Neutrophil (primary cell): ENCODE results near the gene CACNA1C.

Source experiments
- H3K27ac ChIP-seq: fragments of 200-600 bp; sonication (generic); 2 replicates; pipeline ENCODE4 v1.5.1; 2016; ENCODE audit warnings: mild to moderate bottlenecking, moderate library complexity
- H3K27me3 ChIP-seq: fragments of 200-600 bp; sonication (generic); 2 replicates; pipeline ENCODE4 v1.6.0; 2016; ENCODE audit warnings: mild to moderate bottlenecking
- H3K36me3 ChIP-seq: fragments of 200-600 bp; sonication (generic); 2 replicates; pipeline ENCODE4 v1.5.1; 2017
- H3K4me1 ChIP-seq, 2 experiments: fragments of 200-600 bp in 1 of 2; sonication (generic) in 1 of 2; 1 replicate in 1 of 2; 2 replicates in 1 of 2; pipeline versions ENCODE4 v1.5.1 to v1.6.1; 2013 to 2016; ENCODE audit warnings: low read depth in 1 of 2, low read length in 1 of 2, mild to moderate bottlenecking in 1 of 2, moderate library complexity in 1 of 2; ENCODE audit not compliant: control insufficient read depth in 1 of 2, insufficient read depth in 1 of 2
- H3K4me3 ChIP-seq, 2 experiments: fragments of 200-600 bp in 1 of 2; sonication (generic) in 1 of 2; 1 replicate in 1 of 2; 2 replicates in 1 of 2; pipeline ENCODE4 v1.5.1; 2013 to 2016; ENCODE audit warnings: low read depth in 1 of 2, low read length in 1 of 2, mild to moderate bottlenecking in 1 of 2, moderate library complexity in 1 of 2
- H3K9me3 ChIP-seq: fragments of 200-600 bp; sonication (generic); 2 replicates; pipeline ENCODE4 v1.5.1; 2016
- CTCF ChIP-seq: fragments of 200-600 bp; sonication (generic); IDR thresholded peaks from 2 replicates; pipeline ENCODE4 v1.5.1; 2016; ENCODE audit warnings: antibody characterized with exemption

Gene CACNA1C

DNA sequence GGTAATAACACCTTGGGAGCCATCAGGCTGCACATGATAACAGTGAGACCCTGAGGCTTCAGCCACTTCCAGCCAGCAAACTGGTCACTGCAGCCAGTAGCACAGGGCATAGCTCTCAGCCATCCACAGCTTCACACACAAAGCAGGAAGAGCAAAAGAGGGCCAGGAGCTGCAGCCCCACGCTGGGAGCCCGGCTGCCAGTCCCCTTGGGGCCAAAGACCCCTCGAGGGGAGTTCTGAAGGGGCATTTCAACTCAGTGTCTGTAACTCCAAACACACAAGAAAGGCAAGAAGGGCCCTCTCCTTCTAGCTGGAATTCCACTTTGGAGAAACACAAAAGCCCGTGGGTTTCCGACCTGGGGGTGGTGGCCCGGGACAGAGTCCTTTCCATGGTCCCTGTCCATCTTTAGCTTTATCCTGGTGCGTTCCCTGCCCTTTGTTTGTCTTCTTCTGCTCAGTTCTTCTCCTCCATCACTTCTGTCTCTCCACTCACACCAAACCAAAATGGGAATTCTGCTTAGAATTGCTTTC, 590.2 kb downstream of the CACNA1C start:
- TF ChIP-seq CTCF = no peak
- no peak overlapping the region for H3K4me3 ChIP-seq
- no peaks in the 10 kb centered on the region for H3K4me1 ChIP-seq
- peaks cover 61% of the 10 kb centered on the region for H3K27me3 ChIP-seq
- no peaks in the 10 kb centered on the region for H3K36me3 ChIP-seq
- H3K27ac ChIP-seq = no peak overlapping the region
- H3K9me3 ChIP-seq = no peaks in the 10 kb centered on the region

DNA sequence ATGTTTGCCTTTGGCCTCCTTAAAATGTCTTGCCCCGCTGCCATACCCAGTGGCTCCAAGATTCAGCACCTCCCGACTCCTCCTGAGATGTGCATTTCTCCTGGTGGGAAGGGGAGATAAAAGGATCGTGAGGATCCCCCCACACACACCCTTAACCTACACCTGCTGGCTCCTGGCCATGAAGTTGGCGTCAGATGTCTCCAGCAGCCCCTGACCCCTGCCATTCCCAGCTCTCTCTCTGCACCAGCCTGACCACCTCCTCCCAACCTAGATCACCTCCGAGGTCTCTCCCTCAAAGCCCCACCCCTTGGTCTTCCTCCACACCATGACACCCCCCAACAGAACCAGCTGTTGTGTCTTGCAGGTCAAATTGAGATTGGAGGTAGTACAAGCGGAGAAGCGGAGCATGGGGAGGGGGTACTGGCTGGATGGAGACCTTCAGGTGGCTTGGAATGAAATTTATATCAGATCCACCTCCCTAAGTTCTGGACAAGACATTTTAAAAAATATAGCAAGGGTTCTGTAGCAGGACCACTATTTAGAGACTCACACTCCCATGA, 590.9 kb downstream of the CACNA1C start:
- Histone ChIP-seq H3K27me3 (peaks cover 63% of the 10 kb centered on the region), H3K27ac (no peak overlapping the region), H3K36me3 (no peaks in the 10 kb centered on the region), H3K4me1 (no peaks in the 10 kb centered on the region), H3K4me3 (no peak overlapping the region), H3K9me3 (no peaks in the 10 kb centered on the region)
- TF ChIP-seq CTCF = no peak

GRCh38 chr12:2644683-2645405, 592.1 kb downstream of the CACNA1C start:
- H3K36me3 ChIP-seq = no peaks in the 10 kb centered on the region
- TF ChIP-seq CTCF = no peak
- no peak overlapping the region for H3K27ac ChIP-seq
- H3K4me1 ChIP-seq = no peaks in the 10 kb centered on the region
- H3K9me3 ChIP-seq = no peaks in the 10 kb centered on the region
- H3K27me3 ChIP-seq = peaks cover 74% of the 10 kb centered on the region
- H3K4me3 ChIP-seq = no peak overlapping the region

- no peak overlapping the region for H3K27ac ChIP-seq
- no peak overlapping the region for H3K4me3 ChIP-seq
- TF ChIP-seq CTCF = no peak
- H3K4me1 ChIP-seq = no peaks in the 10 kb centered on the region
- no peaks in the 10 kb centered on the region for H3K9me3 ChIP-seq
- H3K27me3 ChIP-seq = peaks cover 81% of the 10 kb centered on the region
- H3K36me3 ChIP-seq = no peaks in the 10 kb centered on the region
Measured at GRCh38 chr12:2645460-2645859, 592.7 kb downstream of the CACNA1C start.

DNA sequence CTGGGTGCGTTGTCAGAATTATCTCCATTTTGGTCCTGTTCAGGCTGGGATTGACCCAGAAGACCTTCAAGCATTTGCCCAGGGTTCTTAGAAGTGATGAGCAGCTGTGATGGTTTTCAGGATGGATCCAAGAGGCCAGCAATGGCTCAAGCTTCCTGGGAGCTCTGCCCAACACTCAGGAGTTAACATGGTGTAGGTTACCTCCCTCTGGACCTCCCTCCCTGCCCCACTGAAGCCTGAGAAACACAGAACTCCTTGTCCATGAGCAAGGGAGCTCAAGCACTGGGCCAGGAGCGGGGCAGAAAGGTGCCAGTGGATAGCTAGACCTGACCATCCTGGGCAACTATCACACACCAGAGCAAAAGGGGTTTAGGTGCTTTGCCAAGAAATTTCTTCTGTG, 593.6 kb downstream of the CACNA1C start:
- Histone ChIP-seq H3K27ac (no peak overlapping the region), H3K4me1 (no peaks in the 10 kb centered on the region), H3K4me3 (no peak overlapping the region), H3K27me3 (peaks cover 77% of the 10 kb centered on the region), H3K36me3 (no peaks in the 10 kb centered on the region), H3K9me3 (no peaks in the 10 kb centered on the region)
- no peak for TF ChIP-seq CTCF
